HG03135 (cell line): Measurements from ENCODE around the gene AIF1L.

Source experiments
- ATAC-seq: cut with Tn5 transposase; IDR thresholded peaks from one replicate; pipeline ENCODE4 v1.9.1; 2021; ENCODE audit warnings: mild to moderate bottlenecking, moderate library complexity; ENCODE audit not compliant: unreplicated experiment

AIF1L gene

DNA sequence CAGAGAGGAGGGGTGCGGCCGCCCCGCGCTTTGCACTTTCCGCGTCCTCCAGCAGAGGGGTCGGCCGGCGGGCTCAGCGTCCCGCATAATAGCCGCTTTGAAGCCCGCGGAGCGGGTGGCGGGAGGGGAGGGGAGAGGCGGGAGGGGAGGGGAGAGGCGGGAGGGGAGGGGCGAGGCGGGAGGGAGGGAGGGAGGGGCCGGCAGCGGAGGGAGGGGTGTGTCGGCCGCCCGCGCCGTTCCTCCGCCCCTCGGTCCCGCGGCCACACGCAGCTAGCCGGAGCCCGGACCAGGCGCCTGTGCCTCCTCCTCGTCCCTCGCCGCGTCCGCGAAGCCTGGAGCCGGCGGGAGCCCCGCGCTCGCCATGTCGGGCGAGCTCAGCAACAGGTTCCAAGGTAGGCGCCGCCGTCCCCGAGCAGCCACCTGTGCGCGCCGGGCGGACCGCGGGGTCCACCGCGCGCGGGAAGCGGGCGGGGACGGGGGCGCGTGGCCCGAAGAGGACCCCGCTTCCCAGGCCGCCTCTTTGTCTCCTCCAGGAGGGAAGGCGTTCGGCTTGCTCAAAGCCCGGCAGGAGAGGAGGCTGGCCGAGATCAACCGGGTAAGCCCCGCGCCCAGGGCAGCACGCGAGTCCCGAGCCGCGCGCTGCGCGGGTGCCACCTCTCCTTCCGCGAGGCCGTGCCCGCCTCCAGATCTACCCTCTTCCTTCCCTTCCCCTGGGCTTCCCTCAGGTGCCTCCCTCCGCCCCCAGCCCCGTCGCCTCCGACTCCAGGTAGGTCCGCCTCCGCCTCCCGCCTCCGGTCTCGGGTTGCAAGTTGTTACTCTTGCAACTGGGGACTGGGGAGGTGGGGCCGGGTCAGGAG, at the start of gene AIF1L:
TSS of gene AIF1L (plus strand) at position 263 of the 857 bp plus-strand sequence. CDS start at position 362, 99 bp downstream.
- ATAC-seq, result no peak

DNA sequence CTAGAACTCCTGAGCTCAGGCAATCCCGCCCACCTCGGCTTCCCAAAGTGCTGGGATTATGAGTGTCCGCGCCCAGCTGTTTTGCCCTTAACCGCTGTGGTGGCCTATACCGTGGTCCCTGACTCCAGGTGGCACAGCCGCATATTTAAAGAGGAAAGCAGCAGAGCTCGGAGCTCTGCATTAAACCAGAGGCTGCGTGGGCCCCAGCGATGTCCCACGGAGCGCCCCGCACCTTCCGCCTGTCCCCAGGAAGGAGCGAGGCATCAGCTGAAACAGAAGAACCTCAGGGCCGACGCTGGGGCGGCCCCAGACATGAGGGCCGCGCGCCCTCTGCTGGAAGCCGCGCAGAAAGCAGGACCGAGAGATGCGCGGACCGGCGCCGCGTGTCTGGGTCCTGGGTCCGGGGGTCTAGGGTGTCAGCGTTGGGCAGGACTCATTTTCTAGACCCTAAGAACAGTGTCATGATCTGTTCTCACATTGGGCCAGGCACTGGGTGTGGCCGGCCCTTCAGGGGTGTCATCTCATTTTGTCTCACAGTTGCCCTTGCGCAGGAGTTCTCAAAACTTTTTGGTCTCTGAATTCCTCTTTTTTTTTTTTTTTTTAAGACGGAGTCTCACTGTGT, 49.6 kb upstream of the AIF1L start:
- peak; percentile 63 for ATAC-seq

DNA sequence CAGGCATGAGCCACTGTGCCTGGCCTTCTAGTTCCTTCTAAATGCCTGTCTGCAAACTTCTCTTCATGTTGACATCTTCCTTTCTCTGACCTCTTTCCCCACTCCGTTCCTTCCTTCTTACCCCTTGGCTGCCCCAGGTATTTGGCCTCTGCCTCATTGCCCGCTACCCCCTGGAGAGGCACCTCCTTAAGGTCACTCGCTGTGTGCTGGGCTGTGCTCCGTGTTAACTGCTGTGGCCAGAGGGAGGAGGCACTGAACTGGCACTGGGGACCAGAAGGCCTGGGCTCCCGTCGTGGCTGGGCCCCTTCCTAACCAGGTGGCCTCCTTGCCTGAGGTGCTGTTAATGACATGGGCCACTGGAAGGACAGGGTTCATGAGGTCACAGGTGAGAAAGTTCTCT, 48.0 kb upstream of the AIF1L start:
- no peak for ATAC-seq

DNA sequence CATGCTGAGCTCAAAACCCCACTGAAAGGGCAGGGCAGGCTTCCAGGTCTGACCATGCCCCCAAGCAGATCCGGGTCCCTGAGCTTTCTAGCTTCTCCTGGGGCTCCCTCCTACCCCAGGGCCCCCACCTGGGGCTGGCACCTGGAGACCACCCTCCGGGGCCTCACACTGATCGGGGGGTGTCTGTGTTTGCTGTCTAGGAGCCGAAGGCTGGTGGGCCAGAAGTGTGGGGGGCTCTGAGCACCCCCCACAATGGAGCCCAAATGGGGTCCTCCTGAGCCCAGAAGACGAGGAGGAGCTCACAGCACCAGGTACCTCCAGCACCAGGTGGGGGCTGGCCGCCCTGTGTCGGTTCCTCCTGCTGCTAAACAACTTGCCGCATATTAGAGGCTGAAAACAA, 47.5 kb upstream of the AIF1L start:
- no peak for ATAC-seq

DNA sequence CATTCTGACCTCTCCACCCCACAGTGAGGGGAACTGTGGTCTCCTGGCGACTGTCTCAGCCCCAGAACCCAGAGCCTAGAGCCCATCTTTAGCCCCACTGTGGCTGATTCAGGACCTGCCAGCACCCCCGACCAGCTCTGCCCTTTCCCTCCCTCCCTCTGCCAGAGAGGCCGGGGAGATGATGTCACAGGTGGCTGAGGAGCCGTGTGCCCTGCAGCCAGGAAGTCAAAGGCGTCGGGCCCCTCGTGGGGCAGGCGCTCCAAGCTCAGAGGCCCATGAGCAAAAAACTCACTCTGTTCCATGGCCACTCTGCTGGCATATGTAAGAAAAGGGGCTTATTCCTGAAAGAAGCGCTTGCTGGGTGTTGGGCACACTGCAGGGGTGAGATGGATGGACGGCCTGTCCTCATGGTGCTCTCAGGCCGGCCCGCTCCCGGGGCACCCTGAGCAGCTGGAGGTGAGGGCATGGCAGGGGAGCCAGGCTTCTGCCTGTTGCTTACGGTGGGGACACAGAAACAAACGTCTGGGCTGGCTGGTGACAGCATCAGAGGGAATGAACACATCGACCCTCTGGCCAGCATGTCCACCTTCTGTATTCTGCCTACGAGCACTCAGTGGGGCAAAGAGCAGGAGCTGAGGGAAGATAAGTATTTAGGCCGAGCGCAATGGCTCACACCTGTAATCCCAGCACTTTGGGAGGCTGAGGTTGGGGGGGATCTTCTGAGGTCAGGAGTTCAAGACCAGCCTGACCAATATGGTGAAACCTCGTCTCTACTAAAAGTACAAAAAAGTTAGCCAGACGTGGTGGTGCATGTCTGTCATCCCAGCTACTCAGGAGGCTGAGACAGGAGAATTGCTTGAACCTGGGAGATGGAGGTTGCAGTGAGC, 46.3 kb upstream of the AIF1L start:
- no peak for ATAC-seq

DNA sequence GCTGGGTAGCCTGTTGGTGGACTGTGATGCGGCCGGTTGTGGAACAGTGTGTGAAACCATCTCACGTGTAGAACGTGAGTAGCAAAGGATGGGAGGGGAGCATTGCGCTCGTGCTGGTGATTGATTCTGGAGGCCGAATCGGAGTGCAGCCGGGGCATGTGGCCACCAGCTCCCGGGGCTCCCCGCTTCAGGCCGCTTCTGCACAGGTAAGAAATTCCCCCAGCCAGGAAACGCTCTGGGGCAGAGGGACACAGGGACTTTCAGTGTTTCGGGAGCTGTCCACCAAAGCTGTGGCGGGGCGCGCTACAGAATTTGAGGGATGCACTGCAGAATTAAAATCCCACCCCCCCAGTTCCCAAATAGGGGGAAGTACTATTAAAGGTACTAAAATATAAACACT, 45.5 kb upstream of the AIF1L start:
- ATAC-seq, result no peak

DNA sequence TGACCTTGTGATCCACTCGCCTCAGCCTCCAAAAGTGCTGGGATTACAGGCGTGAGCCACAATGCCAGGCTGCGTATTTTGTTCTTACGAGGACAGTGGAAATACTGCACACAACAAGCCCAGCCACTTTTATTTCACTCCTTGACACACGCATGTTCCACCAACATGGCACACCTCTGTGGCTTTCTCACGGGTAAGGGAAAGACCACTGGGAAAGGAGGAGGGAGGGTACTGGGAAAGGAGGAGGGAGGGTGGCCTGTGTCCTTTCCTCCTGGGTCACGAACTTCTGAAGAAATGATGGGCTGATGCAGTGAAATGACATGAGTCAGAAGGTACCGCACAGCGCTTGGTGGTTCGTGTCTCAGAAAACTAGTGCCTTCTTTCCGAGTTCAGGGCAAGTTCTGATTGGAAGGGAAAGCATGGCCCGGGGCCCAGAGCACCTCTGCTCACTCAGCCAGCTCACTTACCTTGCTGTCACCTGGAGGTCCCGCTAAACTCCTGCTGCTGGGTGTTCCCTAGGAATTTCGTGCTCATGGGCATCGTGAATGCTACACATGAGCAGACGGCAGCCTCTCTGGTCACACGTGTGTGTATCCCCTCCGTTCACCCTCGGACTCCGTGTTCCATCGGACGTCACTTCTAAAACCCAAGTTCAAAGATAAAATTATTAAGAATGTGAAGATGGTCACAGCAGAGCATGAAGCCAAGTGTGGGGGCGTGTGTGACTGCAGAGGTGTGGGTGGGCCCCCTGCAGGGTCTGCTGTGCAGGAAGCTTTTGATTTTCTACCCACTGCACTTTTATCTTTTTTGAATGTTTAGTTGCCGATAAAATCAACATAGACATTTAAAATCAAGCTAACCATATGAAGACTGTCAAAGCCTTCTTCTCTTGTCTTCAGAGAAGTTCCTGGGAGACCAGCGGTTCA, 44.5 kb upstream of the AIF1L start:
- ATAC-seq, result no peak

DNA sequence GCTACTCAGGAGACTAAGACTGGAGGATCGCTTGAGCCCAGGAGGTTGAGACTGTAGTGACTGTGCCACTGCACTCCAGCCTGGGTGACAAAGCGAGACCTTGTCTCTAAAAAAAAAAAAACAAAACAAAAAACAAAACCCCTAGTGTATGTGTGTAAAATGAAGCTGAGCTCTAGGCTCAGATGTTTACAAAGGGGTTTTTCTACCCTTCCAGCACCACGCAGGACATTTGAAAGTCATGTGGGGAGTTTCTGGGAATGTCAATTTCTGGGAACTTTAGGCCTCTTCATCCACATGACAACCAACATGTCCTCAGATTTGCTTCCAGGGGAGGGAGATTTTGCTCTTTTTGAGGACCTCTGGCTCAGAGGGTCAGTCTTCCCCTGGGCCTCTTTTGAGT, 42.4 kb upstream of the AIF1L start:
- ATAC-seq, result no peak

DNA sequence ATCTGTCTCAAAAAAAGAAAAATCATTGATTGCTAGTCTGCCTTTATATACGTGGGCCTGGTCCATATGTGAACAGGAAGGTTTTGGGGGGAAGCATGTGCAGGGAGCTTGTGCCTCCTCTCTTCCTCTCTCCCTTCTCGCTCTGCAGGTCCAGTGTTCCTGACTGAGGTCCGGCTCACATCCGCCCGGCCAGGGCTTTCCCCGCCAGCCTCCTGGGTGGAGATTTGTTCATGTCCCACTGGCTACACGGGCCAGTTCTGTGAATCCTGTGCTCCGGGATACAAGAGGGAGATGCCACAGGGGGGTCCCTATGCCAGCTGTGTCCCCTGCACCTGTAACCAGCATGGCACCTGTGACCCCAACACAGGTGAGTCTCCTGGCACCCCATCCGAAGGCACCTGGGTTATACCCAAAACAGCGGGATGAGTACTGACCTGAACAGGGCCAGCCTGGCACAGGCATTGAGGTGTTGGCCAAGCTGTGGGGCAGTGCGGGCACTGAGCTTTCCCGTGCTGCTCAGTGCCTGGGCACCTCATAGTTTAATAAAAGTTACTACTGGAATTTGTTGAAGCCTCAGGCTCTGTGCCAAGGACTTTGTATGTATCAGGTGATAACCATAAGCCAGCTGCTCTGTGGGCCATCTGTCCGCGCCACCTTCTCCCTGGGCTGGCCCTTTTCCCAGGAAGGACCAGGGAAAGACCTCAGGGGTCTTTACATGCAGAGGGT, 39.4 kb upstream of the AIF1L start:
- no peak for ATAC-seq

DNA sequence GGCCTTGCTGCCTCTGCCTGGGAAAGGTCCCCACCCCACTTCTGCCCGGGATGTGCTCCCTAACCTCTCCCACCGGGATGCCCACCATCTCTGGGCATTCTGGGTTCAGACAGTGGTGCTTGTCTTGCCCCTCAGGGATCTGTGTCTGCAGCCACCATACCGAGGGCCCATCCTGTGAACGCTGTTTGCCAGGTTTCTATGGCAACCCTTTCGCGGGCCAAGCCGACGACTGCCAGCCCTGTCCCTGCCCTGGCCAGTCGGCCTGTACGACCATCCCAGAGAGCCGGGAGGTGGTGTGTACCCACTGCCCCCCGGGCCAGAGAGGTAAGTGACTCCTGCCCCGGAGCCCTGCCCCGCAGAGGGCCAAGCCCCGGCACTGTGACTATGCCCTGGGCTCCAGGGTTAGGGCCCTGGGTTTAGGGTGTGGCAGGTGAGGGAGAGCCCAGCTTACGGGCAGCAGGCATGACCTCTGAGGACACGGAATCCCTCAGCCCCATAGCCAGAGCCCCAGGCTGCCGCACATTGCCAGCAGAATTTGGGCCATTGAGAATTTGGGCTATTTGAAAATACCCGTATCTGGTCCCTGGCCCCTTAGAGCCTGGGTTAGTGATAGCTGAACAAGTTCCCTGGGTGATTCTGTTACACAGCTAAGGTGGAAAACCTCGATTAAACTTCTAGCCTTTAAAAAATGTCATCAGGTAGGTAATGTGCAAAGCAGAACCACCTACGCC, 35.3 kb upstream of the AIF1L start:
- no peak for ATAC-seq

DNA sequence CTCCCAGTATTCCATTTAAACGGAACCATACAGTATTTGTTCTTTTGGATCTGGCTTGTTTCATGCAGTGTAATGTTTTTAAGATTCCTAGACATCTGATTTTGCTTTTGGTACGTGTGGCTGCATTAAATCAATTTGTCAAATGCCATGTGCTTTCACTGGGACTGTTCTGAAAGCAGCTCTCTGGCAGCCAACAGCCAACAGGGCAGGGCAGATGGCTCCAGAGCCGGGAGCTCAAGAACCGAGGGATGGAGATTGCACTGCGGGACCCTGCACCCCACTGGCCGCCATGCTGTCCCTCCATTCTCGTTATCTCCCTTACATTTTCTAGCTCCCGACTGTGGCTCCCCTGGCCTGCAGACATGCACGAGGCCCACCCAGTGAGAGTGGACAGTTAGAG, 33.4 kb upstream of the AIF1L start:
- ATAC-seq, result no peak

DNA sequence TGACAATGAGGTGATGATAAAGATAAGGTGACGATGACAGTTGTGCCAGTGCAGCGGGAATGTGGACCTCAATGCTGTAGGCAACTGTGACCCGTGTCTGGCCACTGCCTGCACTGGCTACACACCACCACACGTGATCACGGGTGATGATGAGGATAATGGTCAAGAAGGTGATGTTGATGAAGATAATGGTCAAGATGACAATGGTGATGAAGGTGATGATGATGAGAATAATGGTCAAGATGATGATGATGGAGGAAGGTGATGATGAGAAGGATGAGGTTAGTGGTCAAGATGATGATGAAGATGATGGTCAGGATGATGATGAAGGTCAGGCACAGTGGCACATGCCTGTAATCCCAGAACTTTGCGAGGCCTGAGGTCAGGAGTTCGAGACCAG, 30.7 kb upstream of the AIF1L start:
- no peak for ATAC-seq

DNA sequence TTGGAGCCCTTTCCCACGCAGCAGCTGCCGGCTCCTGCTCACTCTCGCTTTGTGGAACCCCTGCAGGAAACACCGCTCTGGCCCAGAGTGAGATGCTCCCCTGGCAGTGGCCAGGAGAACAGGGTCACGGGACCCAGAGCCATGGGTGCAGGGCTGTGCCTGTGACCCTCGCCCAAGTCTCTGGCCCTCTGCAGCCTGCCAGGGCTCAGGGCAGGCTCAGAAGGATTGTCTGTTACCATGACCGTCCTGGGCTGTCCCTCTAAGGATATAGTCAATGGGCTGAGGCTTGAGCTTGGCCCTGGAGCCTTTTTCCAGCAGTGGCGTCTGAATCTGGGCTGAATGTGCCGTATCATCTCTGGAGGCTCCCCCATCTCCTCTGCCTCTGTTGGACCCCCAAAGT, 28.7 kb upstream of the AIF1L start:
- ATAC-seq, result no peak

DNA sequence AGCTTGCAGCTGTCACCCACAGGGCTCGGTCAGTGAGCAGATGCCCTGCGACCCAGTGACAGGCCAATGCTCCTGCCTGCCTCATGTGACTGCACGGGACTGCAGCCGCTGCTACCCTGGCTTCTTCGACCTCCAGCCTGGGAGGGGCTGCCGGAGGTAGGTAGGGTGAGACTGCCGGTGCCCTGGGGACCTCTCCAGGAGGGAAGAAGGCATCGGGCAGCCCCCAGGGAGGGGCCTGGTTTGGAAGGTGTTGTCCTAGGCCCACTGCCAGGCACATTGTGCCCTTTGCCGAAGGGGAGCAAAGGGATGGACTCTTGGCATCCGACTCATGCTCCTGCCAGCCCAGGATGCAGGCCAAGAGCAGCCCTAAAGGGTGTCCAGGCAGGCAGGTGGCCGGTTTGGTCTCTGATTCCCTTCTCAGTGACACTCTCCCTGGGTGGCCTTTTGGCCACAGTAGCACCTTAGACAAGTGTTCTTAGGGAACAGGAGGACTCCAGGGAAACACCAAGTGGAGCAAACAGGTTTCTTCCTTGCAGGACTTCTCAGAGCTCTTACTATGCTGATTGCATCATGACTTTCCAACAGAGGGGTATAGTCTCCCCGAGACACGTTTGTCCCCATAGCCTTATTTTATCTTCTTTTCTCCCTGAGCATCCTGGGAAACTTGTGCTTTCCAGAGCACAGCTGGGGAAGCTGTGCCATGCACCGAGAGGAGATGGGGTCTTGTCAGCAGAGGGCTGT, 28.1 kb upstream of the AIF1L start:
- ATAC-seq, result no peak

DNA sequence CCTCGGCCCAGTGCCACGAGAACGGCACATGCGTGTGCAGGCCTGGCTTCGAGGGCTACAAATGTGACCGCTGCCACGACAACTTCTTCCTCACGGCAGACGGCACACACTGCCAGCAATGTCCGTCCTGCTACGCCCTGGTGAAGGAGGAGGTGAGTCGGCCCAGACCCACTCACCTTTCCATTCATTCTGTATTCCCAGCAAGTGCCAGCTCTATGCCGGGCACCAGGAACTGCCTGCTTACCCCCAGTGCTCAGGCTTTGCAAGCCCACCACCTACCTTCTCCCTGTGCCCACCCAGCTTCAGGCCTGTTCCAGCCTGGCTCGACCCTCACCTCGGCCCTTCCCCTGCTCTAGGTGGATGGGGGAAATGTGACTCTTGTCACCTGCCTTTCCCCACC, 26.6 kb upstream of the AIF1L start:
- no peak for ATAC-seq

DNA sequence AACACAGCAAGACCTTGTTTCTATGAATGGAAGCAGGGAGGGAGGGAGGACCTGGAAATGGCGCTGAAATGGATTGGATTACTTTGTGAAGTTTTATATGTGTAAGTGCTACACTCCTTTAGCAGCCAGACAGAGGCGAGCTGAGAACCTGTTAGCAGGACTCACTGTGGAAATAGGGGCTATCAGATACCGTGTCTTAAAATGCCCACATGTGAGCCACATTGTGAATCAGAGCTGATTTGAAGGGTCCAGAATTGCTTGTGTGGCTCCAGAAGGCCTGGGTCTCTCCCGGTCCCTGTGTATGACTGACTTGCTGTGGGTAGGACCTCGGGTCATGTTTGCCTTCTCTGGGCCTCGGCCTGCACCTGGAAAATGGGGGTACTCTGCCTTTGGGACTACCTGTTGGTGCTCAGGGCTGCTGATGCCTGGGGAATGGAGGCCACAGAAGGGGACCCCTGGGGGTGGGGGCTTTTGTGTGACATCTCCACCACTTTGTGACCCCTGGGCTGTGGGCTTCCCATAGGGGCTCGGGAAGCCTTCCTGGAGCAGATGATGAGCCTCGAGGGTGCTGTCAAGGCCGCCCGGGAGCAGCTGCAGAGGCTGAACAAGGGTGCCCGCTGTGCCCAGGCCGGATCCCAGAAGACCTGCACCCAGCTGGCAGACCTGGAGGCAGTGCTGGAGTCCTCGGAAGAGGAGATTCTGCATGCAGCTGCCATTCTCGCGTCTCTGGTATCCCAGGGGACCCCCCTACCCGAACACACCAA, 24.0 kb upstream of the AIF1L start:
- ATAC-seq, result no peak

DNA sequence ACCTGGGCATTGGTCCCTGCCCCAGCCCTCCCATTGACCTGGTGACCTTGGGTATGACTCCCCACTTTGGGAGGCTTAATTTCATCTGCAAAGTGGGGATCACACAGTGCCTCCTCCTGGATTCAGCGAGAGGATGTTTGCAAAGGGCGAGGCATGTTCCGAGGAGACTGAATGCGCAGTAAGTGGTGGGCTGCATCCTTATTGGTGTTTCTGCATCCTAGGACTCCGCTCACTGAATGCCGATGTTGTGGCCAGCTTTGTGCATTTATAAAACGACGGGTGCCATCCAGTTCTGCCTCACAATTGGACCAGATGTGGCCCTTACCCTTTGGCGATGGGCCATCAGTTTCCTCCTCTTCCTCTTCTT, 23.5 kb upstream of the AIF1L start:
- no peak for ATAC-seq
